GM23338 (cell line): ENCODE measurements around the gene PPP1R12C. TPM values are rescaled to one million over a fixed set of nuclear protein-coding genes. Genes with fewer than 3 reads are reported as not detected.

Experiments used
- ATAC-seq: fragments of 200-7000 bp; cut with Tn5 transposase; 3 replicates; pipeline ENCODE4 v1.9.1; 2020
- DNase-seq: peaks from one replicate; pipeline ENCODE4 v3.0.0-alpha.2; 2015; ENCODE audit warnings: low spot score
- H2AFZ ChIP-seq: fragments of 200-600 bp; sonication (generic); 2 replicates; pipeline ENCODE4 v1.8.0; 2016; ENCODE audit warnings: antibody characterized with exemption, mild to moderate bottlenecking, moderate library complexity
- H3F3A ChIP-seq: fragments of 200-600 bp; sonication (generic); replicated peaks from 2 replicates; pipeline ENCODE4 v1.8.0; 2017; ENCODE audit warnings: antibody characterized with exemption, mixed run types, low read depth
- H3K27ac ChIP-seq: fragments of 200-600 bp; sonication (generic); 2 replicates; pipeline ENCODE4 v1.6.1; 2016; ENCODE audit warnings: low read depth
- H3K27me3 ChIP-seq: fragments of 200-600 bp; sonication (generic); 2 replicates; pipeline ENCODE4 v1.8.0; 2016; ENCODE audit warnings: mild to moderate bottlenecking, mixed run types, moderate library complexity; ENCODE audit not compliant: insufficient read depth
- H3K36me3 ChIP-seq: fragments of 200-600 bp; sonication (generic); 2 replicates; pipeline ENCODE4 v1.8.0; 2016; ENCODE audit warnings: mild to moderate bottlenecking; ENCODE audit not compliant: insufficient read depth
- H3K4me1 ChIP-seq: fragments of 200-600 bp; sonication (generic); 2 replicates; pipeline ENCODE4 v1.8.0; 2016; ENCODE audit warnings: mild to moderate bottlenecking, moderate library complexity; ENCODE audit not compliant: insufficient read depth
- H3K4me2 ChIP-seq: fragments of 200-600 bp; sonication (generic); 2 replicates; pipeline ENCODE4 v1.7.1; 2017; ENCODE audit warnings: mixed run types
- H3K4me3 ChIP-seq: fragments of 200-600 bp; sonication (generic); 2 replicates; pipeline ENCODE4 v1.6.1; 2016; ENCODE audit warnings: mixed run types
- H3K79me2 ChIP-seq: fragments of 200-600 bp; sonication (generic); replicated peaks from 2 replicates; pipeline ENCODE4 v1.8.0; 2017; ENCODE audit warnings: mild to moderate bottlenecking; ENCODE audit not compliant: insufficient read depth
- H3K9me2 ChIP-seq: fragments of 200-600 bp; sonication (generic); 2 replicates; pipeline ENCODE4 v1.8.0; 2017; ENCODE audit not compliant: insufficient read depth
- H4K20me1 ChIP-seq: fragments of 200-600 bp; sonication (generic); replicated peaks from 2 replicates; pipeline ENCODE4 v1.8.0; 2017; ENCODE audit warnings: mild to moderate bottlenecking; ENCODE audit not compliant: insufficient read depth
- H3K27ac Mint-ChIP-seq: 2 replicates; pipeline ENCODE4 v1.8.0; 2020; ENCODE audit warnings: inconsistent platforms, mild to moderate bottlenecking, moderate library complexity, mixed read lengths
- H3K27me3 Mint-ChIP-seq: 3 replicates; pipeline ENCODE4 v1.8.0; 2022; ENCODE audit warnings: low read depth, mild to moderate bottlenecking, moderate library complexity, mixed read lengths, inconsistent platforms; ENCODE audit not compliant: insufficient read depth, poor library complexity
- H3K36me3 Mint-ChIP-seq: 3 replicates; pipeline ENCODE4 v1.8.0; 2021; ENCODE audit warnings: low read depth, mild to moderate bottlenecking, inconsistent platforms, moderate library complexity, mixed read lengths
- H3K4me1 Mint-ChIP-seq: 3 replicates; pipeline ENCODE4 v1.8.0; 2020; ENCODE audit warnings: mild to moderate bottlenecking, inconsistent platforms, mixed read lengths
- H3K4me3 Mint-ChIP-seq: 3 replicates; pipeline ENCODE4 v1.8.0; 2021; ENCODE audit warnings: moderate library complexity, mild to moderate bottlenecking, inconsistent platforms, mixed read lengths
- H3K9me3 Mint-ChIP-seq: 3 replicates; pipeline ENCODE4 v1.8.0; 2020; ENCODE audit warnings: moderate library complexity, mild to moderate bottlenecking, inconsistent platforms, mixed read lengths
- CREB1 ChIP-seq: fragments of 250-450 bp; sonication (Bioruptor Pico); IDR thresholded peaks from 2 replicates; pipeline ENCODE4 v1.5.0; 2020; ENCODE audit warnings: low read depth, mild to moderate bottlenecking, moderate library complexity
- EZH2 ChIP-seq: fragments of 200-600 bp; sonication (generic); IDR thresholded peaks from one replicate; pipeline ENCODE4 v1.8.0; 2017; ENCODE audit warnings: antibody characterized with exemption, mild to moderate bottlenecking, low read depth; ENCODE audit not compliant: unreplicated experiment
- EZH2phosphoT487 ChIP-seq: fragments of 200-600 bp; sonication (generic); IDR thresholded peaks from one replicate; pipeline ENCODE4 v1.8.1; 2018; ENCODE audit warnings: antibody characterized with exemption; ENCODE audit not compliant: unreplicated experiment
- JUNB ChIP-seq: IDR thresholded peaks from one replicate; pipeline ENCODE4 v1.6.1; 2016; ENCODE audit warnings: antibody characterized with exemption; ENCODE audit not compliant: unreplicated experiment
- NANOG ChIP-seq: IDR thresholded peaks from 2 replicates; pipeline ENCODE4 v1.6.1; 2016; ENCODE audit warnings: antibody characterized with exemption, borderline replicate concordance
- POLR2AphosphoS5 ChIP-seq: IDR thresholded peaks from 2 replicates; pipeline ENCODE4 v1.6.1; 2016; ENCODE audit warnings: antibody characterized with exemption, low read depth
- STAT1 ChIP-seq: IDR thresholded peaks from one replicate; pipeline ENCODE4 v1.6.1; 2016; ENCODE audit warnings: antibody characterized with exemption; ENCODE audit not compliant: unreplicated experiment
- ZNF114 ChIP-seq: fragments of 250-450 bp; sonication (Bioruptor Pico); IDR thresholded peaks from 2 replicates; pipeline ENCODE4 v1.5.0; 2020; ENCODE audit warnings: mild to moderate bottlenecking, moderate library complexity
- ZNF331 ChIP-seq: fragments of 250-450 bp; sonication (Bioruptor Pico); IDR thresholded peaks from 2 replicates; pipeline ENCODE4 v1.5.0; 2020; ENCODE audit warnings: low read depth, mild to moderate bottlenecking, moderate library complexity
- polyA plus RNA-seq: library from polyadenylated mRNA; unstranded; fragments of >200 nt; fragmentation: Nextera tagmentation; extraction: Ambion mirVana; gene quantifications from 2 replicates; pipeline ENCODE4 v1.2.1, GENCODE V29; 2016
- total RNA-seq: library from RNA; depleted of rRNA; stranded (reverse); fragments of >200 nt; shearing (Covaris generic); gene quantifications from 2 replicates; pipeline ENCODE4 v1.2.3, GENCODE V29; 2014
- TF ChIP-seq, protein P1 (sequence below): IDR thresholded peaks from 2 replicates; pipeline ENCODE4 v1.6.1; 2016; ENCODE audit warnings: antibody characterized with exemption
- TF ChIP-seq, protein P2 (sequence below): fragments of 250-450 bp; sonication (Bioruptor Pico); IDR thresholded peaks from 2 replicates; pipeline ENCODE4 v1.5.0; 2020; ENCODE audit warnings: mild to moderate bottlenecking, moderate library complexity
- TF ChIP-seq, protein P3 (sequence below), 2 experiments: fragments of 200-600 bp in 1 of 2; sonication (generic) in 1 of 2; conservative IDR thresholded peaks; 2 replicates each; pipeline versions ENCODE4 v1.5.1 to v1.6.1; 2016 to 2017; ENCODE audit warnings: antibody characterized with exemption in 2 of 2, low read depth in 2 of 2, mild to moderate bottlenecking in 2 of 2, moderate library complexity in 1 of 2

Gene PPP1R12C
- total and polyA plus RNA-seq, 2 experiments from 2014 or later, result 33.2 to 83.9 TPM

DNA sequence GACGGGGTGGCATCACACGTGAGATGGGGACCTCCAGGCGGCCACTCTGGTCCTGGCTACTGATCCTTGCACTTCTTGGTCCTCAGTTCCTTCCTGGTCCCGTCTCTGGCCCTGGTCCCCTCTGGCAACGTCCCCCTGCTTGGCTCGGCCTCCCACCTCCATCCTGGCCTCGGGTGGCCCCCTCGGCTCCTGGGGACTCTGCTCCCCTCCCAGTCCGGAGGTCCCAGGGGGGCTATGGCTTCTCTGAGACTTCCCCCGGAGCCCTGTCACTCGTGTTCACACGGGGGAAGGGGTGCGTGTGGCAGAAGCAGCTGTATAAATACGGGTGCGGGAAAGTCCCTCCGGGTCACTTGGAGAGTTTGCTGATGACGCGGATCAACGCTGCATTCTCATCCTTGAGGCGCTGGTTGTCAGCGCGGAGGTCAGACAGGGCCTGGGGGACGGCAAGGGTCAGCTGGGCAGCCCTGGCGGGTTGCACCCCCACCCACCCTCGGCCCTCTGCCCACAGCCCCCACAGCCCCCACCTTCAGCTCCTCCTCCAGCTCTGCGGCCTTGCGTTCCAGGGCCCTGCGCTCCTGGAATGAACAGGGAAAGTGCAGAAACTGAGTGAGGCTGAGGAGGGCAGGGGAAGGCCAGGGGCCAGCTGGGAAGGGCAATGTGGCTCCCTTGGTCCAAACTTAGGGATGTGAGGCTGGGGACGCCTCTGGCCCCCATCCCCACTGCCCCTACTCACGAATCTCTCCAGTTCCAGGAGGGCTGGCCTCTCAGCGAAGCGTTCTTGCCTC, 26.1 kb downstream of the PPP1R12C start (continued):
- TF ChIP-seq NANOG, result no peak
- TF ChIP-seq, protein P1, sequence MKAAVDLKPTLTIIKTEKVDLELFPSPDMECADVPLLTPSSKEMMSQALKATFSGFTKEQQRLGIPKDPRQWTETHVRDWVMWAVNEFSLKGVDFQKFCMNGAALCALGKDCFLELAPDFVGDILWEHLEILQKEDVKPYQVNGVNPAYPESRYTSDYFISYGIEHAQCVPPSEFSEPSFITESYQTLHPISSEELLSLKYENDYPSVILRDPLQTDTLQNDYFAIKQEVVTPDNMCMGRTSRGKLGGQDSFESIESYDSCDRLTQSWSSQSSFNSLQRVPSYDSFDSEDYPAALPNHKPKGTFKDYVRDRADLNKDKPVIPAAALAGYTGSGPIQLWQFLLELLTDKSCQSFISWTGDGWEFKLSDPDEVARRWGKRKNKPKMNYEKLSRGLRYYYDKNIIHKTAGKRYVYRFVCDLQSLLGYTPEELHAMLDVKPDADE, result no peak
- no peak for TF ChIP-seq STAT1
- TF ChIP-seq POLR2AphosphoS5, result no peak

DNA sequence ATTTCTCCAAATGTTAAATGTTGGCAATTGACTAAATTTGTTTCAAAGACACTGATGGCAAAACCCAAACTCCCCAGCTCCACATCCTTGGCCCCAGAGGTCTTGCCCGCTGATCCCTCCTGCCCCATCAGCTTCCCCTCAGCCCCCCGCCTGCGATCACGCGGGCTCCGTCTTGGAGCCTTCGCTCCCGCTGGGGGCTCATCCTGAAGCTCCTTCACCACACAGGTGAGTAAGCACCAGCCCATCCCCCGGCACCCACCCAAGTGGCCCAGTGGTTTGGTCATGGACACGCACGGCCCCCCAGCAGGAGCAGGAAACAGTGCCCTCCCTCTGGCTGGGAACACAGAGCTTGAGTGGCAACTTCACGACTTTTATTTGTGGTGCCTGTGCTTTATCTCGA, 26.9 kb downstream of the PPP1R12C start:
- no peak for ATAC-seq
- H4K20me1 ChIP-seq, result peaks cover 11% of the 10 kb centered on the region

More for the DNA sequence above, 26.9 kb downstream of the PPP1R12C start:
- H3K9me3 Mint-ChIP-seq, result no peaks in the 10 kb centered on the region; the same call in 2 of the 3 replicates
- DNase-seq, result no peak
- peaks cover 2% of the 10 kb centered on the region for H3K27me3 ChIP-seq
- H3K79me2 ChIP-seq, result no peaks in the 10 kb centered on the region
- H3K4me1 ChIP-seq, result peaks cover 26% of the 10 kb centered on the region
- no peak overlapping the region for H2AFZ ChIP-seq
- H3K36me3 ChIP-seq, result no peaks in the 10 kb centered on the region
- peaks cover 23% of the 10 kb centered on the region for H3K36me3 Mint-ChIP-seq
- no peak overlapping the region for H3K27ac Mint-ChIP-seq
- H3K4me3 Mint-ChIP-seq, result no peak overlapping the region; the same call in 2 of the 3 replicates
- no peak overlapping the region for H3K27ac ChIP-seq
- no peak overlapping the region for H3K4me2 ChIP-seq
- peaks cover 43% of the 10 kb centered on the region for H3K27me3 Mint-ChIP-seq
- no peak for TF ChIP-seq EZH2phosphoT487
- TF ChIP-seq NANOG, result no peak
- TF ChIP-seq, protein P2, sequence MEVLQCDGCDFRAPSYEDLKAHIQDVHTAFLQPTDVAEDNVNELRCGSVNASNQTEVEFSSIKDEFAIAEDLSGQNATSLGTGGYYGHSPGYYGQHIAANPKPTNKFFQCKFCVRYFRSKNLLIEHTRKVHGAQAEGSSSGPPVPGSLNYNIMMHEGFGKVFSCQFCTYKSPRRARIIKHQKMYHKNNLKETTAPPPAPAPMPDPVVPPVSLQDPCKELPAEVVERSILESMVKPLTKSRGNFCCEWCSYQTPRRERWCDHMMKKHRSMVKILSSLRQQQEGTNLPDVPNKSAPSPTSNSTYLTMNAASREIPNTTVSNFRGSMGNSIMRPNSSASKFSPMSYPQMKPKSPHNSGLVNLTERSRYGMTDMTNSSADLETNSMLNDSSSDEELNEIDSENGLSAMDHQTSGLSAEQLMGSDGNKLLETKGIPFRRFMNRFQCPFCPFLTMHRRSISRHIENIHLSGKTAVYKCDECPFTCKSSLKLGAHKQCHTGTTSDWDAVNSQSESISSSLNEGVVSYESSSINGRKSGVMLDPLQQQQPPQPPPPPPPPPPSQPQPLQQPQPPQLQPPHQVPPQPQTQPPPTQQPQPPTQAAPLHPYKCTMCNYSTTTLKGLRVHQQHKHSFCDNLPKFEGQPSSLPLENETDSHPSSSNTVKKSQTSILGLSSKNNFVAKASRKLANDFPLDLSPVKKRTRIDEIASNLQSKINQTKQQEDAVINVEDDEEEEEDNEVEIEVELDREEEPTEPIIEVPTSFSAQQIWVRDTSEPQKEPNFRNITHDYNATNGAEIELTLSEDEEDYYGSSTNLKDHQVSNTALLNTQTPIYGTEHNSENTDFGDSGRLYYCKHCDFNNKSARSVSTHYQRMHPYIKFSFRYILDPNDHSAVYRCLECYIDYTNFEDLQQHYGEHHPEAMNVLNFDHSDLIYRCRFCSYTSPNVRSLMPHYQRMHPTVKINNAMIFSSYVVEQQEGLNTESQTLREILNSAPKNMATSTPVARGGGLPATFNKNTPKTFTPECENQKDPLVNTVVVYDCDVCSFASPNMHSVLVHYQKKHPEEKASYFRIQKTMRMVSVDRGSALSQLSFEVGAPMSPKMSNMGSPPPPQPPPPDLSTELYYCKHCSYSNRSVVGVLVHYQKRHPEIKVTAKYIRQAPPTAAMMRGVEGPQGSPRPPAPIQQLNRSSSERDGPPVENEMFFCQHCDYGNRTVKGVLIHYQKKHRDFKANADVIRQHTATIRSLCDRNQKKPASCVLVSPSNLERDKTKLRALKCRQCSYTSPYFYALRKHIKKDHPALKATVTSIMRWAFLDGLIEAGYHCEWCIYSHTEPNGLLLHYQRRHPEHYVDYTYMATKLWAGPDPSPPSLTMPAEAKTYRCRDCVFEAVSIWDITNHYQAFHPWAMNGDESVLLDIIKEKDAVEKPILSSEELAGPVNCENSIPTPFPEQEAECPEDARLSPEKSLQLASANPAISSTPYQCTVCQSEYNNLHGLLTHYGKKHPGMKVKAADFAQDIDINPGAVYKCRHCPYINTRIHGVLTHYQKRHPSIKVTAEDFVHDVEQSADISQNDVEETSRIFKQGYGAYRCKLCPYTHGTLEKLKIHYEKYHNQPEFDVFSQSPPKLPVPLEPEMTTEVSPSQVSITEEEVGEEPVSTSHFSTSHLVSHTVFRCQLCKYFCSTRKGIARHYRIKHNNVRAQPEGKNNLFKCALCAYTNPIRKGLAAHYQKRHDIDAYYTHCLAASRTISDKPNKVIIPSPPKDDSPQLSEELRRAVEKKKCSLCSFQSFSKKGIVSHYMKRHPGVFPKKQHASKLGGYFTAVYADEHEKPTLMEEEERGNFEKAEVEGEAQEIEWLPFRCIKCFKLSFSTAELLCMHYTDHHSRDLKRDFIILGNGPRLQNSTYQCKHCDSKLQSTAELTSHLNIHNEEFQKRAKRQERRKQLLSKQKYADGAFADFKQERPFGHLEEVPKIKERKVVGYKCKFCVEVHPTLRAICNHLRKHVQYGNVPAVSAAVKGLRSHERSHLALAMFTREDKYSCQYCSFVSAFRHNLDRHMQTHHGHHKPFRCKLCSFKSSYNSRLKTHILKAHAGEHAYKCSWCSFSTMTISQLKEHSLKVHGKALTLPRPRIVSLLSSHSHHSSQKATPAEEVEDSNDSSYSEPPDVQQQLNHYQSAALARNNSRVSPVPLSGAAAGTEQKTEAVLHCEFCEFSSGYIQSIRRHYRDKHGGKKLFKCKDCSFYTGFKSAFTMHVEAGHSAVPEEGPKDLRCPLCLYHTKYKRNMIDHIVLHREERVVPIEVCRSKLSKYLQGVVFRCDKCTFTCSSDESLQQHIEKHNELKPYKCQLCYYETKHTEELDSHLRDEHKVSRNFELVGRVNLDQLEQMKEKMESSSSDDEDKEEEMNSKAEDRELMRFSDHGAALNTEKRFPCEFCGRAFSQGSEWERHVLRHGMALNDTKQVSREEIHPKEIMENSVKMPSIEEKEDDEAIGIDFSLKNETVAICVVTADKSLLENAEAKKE (CRISPR knock-in tag), result no peak
- TF ChIP-seq CREB1 (CRISPR knock-in tag), result no peak
- TF ChIP-seq ZNF114, result no peak
- no peak for TF ChIP-seq ZNF331 (CRISPR knock-in tag)
- TF ChIP-seq, protein P3, sequence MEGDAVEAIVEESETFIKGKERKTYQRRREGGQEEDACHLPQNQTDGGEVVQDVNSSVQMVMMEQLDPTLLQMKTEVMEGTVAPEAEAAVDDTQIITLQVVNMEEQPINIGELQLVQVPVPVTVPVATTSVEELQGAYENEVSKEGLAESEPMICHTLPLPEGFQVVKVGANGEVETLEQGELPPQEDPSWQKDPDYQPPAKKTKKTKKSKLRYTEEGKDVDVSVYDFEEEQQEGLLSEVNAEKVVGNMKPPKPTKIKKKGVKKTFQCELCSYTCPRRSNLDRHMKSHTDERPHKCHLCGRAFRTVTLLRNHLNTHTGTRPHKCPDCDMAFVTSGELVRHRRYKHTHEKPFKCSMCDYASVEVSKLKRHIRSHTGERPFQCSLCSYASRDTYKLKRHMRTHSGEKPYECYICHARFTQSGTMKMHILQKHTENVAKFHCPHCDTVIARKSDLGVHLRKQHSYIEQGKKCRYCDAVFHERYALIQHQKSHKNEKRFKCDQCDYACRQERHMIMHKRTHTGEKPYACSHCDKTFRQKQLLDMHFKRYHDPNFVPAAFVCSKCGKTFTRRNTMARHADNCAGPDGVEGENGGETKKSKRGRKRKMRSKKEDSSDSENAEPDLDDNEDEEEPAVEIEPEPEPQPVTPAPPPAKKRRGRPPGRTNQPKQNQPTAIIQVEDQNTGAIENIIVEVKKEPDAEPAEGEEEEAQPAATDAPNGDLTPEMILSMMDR (conservative IDR thresholded peaks at IDR 0.05; ENCODE audit: low read depth in 2 of 2), result no peak
- TF ChIP-seq STAT1, result no peak
- TF ChIP-seq JUNB, result no peak
- TF ChIP-seq EZH2, result no peak
- TF ChIP-seq POLR2AphosphoS5, result no peak
- no peak overlapping the region for H3K4me3 ChIP-seq
- H3K9me2 ChIP-seq, result no peaks in the 10 kb centered on the region
- peaks cover 40% of the 10 kb centered on the region for H3K4me1 Mint-ChIP-seq
- peaks cover 23% of the 10 kb centered on the region for H3F3A ChIP-seq
